Spleen (tissue), 11 donors: ENCODE results near the gene ZNF385D. TPM values are rescaled to one million over a fixed set of nuclear protein-coding genes. Genes with fewer than 3 reads are reported as not detected.
A peak's percentile ranks its signal among the peaks of the same experiment; 100 is the strongest.

ENCODE experiments used
- DNase-seq: peaks from one replicate; pipeline ENCODE4 v3.0.0-alpha.2; 2020
- H3K27ac ChIP-seq, 8 donors: fragments of 200-600 bp; sonication (generic) in 7 of 8; 1 replicate in 4 of 8; 2 replicates in 4 of 8; pipeline versions ENCODE4 v1.5.0 to v1.8.0; 2016 to 2021; ENCODE audit warnings: inconsistent platforms in 4 of 8, mild to moderate bottlenecking in 4 of 8, moderate library complexity in 1 of 8
- H3K27me3 ChIP-seq, 7 donors: fragments of 200-600 bp; sonication (generic) in 6 of 7; replicated peaks in 1 of 7; 1 replicate in 4 of 7; 2 replicates in 3 of 7; pipeline versions ENCODE4 v1.5.0 to v1.8.0; 2016 to 2021; ENCODE audit warnings: inconsistent platforms in 3 of 7, mild to moderate bottlenecking in 1 of 7
- H3K36me3 ChIP-seq, 6 donors: fragments of 200-600 bp; sonication (generic) in 5 of 6; 1 replicate in 4 of 6; 2 replicates in 2 of 6; pipeline versions ENCODE4 v1.5.0 to v1.8.0; 2016 to 2021; ENCODE audit warnings: inconsistent platforms in 2 of 6
- H3K4me1 ChIP-seq, 6 donors: fragments of 200-600 bp; sonication (generic) in 5 of 6; 1 replicate in 3 of 6; 2 replicates in 3 of 6; pipeline versions ENCODE4 v1.5.0 to v1.8.0; 2016 to 2021; ENCODE audit warnings: inconsistent platforms in 3 of 6
- H3K4me3 ChIP-seq, 8 donors: fragments of 200-600 bp; sonication (generic) in 7 of 8; 1 replicate in 4 of 8; 2 replicates in 4 of 8; pipeline versions ENCODE4 v1.5.0 to v1.8.0; 2016 to 2021; ENCODE audit warnings: inconsistent platforms in 4 of 8, mild to moderate bottlenecking in 4 of 8, moderate library complexity in 2 of 8
- H3K9me3 ChIP-seq, 8 donors: fragments of 200-600 bp; sonication (generic) in 7 of 8; 1 replicate in 4 of 8; 2 replicates in 4 of 8; pipeline versions ENCODE4 v1.5.0 to v1.8.0; 2016 to 2021; ENCODE audit warnings: inconsistent platforms in 4 of 8
- POLR2A ChIP-seq, 3 donors: fragments of 450-650 bp; IDR thresholded peaks; one replicate each; pipeline ENCODE4 v1.5.1; 2017; ENCODE audit warnings: antibody characterized with exemption in 3 of 3, mild to moderate bottlenecking in 1 of 3
- POLR2AphosphoS5 ChIP-seq, 3 donors: sonication (generic); formaldehyde crosslinking; IDR thresholded peaks; one replicate each; pipeline ENCODE4 v1.5.1; 2017; ENCODE audit warnings: antibody characterized with exemption in 3 of 3
- WGBS, 5 donors: extraction: QIAGEN DNeasy Blood & Tissue Kit in 3 of 5; methylation state at CpG; one replicate each; pipeline versions ENCODE4 v1.1.5 to v1.1.7; 2013 to 2018; 5-methylcytosine and 5-hydroxymethylcytosine counted together
- intact Hi-C: fragments of 100-400 bp; cut with DNase I; formaldehyde crosslinking; loops from one replicate; pipeline ENCODE4 v1.15.0; 2023; ENCODE audit warnings: low total_unique reads
- polyA plus RNA-seq, 3 donors: library from polyadenylated mRNA; stranded (reverse); fragments of 200-250 nt; gene quantifications; one replicate each; pipeline ENCODE4 v1.2.1, GENCODE V29; 2013
- total RNA-seq, 7 donors: library from RNA; depleted of rRNA in 3 of 7; stranded (reverse); fragments of >200 nt in 3 of 7; fragmentation: NEBNext Ultra II Directional in 4 of 7; extraction: Animal tissue kit (Norgen Biotek cat#: 25700) in 4 of 7; gene quantifications; one replicate each; pipeline versions ENCODE4 v1.1.0 to v1.2.1, GENCODE V29; 2016 to 2021
- TF ChIP-seq, protein P1 (sequence below), 11 experiments: fragments of 200-600 bp in 7 of 11; fragments of 450-650 bp in 4 of 11; sonication (generic) in 4 of 11; IDR thresholded peaks in 8 of 11; conservative IDR thresholded peaks in 3 of 11; 1 replicate in 7 of 11; 2 replicates in 4 of 11; pipeline versions ENCODE4 v1.4.0 to v1.8.0; 2016 to 2021; ENCODE audit warnings: antibody characterized with exemption in 11 of 11, inconsistent platforms in 4 of 11, mild to moderate bottlenecking in 1 of 11
- donor health status: healthy with polysubstance abuse.
- donor health status: DM: no; HTN: no; CAD: no; lungs with moderate emphysema.
- donor health status: DM: no; HTN: no; CAD: no.
- donor health status: Bipolar disorder and iron deficiency.
- donor health status: healthy.
- donor health status: DM: no; HTN: no; CAD: no.
- donor health status: DM: yes; HTN: yes; CAD: no.

ZNF385D gene
- total and polyA plus RNA-seq, 10 donors = 0.05 to 3.2 (median 0.70) TPM

DNA sequence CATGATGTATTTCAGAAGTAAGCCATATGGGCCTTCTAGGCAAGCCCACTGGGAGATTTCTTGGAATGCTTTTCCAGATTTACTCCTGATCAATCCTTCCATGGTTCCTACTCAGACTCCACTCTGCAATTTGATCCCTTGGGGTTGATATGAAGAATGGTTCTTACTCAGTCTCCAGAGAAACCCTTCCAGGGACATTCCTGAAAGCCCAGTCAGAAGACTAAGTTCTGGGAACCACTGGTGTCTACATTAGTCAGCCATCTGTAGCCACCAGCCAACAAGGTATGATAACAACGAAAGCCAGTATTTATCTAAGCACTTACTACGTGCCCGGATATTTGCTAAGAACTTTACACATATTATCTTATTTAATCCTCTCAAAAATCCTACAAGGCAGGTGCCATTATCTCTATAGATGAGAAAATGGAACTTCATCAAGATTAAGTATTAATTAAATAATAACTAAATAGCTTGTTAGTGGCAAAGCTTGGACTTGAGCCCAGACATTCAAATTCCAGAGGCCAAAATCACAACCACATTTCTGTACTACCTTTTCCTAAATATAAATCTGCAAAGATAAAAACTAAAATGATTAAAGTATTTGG lies 32.7 kb downstream of the ZNF385D start:
- peaks cover 0 to 35% (median 13%) of the 10 kb centered on the region in 8 donors for H3K9me3 ChIP-seq
- no peaks in the 10 kb centered on the region for H3K27me3 ChIP-seq
- TF ChIP-seq POLR2AphosphoS5 (IDR thresholded peaks at IDR 0.05) (no peak), POLR2A (IDR thresholded peaks at IDR 0.05) (no peak)
- TF ChIP-seq, protein P1, sequence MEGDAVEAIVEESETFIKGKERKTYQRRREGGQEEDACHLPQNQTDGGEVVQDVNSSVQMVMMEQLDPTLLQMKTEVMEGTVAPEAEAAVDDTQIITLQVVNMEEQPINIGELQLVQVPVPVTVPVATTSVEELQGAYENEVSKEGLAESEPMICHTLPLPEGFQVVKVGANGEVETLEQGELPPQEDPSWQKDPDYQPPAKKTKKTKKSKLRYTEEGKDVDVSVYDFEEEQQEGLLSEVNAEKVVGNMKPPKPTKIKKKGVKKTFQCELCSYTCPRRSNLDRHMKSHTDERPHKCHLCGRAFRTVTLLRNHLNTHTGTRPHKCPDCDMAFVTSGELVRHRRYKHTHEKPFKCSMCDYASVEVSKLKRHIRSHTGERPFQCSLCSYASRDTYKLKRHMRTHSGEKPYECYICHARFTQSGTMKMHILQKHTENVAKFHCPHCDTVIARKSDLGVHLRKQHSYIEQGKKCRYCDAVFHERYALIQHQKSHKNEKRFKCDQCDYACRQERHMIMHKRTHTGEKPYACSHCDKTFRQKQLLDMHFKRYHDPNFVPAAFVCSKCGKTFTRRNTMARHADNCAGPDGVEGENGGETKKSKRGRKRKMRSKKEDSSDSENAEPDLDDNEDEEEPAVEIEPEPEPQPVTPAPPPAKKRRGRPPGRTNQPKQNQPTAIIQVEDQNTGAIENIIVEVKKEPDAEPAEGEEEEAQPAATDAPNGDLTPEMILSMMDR (IDR thresholded peaks at IDR 0.05 in 8 of 11, conservative IDR thresholded peaks at IDR 0.05 in 3 of 11) = no peak
- DNase-seq = no peak
- H3K36me3 ChIP-seq = no peaks in the 10 kb centered on the region
- H3K27ac ChIP-seq = no peak overlapping the region
- intact Hi-C loops = no loop called here
- WGBS, 5 donors = 85 to 97% (median 93%) methylated on average over 3 of the region's 3 CpGs
- no peaks in the 10 kb centered on the region for H3K4me1 ChIP-seq
- H3K4me3 ChIP-seq = no peak overlapping the region

DNA sequence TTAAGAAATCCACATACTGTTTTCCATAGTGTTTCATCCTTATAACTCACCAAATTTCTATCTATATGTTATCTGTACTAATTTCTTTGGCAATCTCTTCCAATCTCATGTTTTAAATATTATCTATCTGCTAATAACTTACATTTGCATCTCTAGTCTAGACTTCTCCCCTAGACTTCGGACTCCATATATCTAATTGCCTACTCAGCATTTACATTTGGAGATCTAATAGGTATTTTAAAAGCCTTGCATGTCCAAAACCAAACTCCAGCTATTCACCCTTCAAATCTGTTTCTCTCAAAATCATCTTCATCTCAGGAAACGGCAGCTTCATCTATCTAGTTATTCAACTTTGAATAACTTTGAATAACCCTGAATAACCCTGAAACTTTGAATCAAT lies 35.3 kb downstream of the ZNF385D start:
- TF ChIP-seq POLR2AphosphoS5 (IDR thresholded peaks at IDR 0.05) = no peak
- TF ChIP-seq, protein P1 (IDR thresholded peaks at IDR 0.05 in 8 of 11, conservative IDR thresholded peaks at IDR 0.05 in 3 of 11) = no peak
- TF ChIP-seq POLR2A (IDR thresholded peaks at IDR 0.05) = no peak
- 38 to 88% (median 61%) methylated on average over 2 of the region's 2 CpGs for WGBS, 5 donors
- intact Hi-C loops = no loop called here
- Histone ChIP-seq H3K9me3 (peaks cover 0 to 33% (median 7%) of the 10 kb centered on the region in 8 donors), H3K4me3 (no peak overlapping the region), H3K4me1 (no peaks in the 10 kb centered on the region), H3K27ac (no peak overlapping the region), H3K27me3 (no peaks in the 10 kb centered on the region), H3K36me3 (no peaks in the 10 kb centered on the region)
- no peak for DNase-seq

DNA sequence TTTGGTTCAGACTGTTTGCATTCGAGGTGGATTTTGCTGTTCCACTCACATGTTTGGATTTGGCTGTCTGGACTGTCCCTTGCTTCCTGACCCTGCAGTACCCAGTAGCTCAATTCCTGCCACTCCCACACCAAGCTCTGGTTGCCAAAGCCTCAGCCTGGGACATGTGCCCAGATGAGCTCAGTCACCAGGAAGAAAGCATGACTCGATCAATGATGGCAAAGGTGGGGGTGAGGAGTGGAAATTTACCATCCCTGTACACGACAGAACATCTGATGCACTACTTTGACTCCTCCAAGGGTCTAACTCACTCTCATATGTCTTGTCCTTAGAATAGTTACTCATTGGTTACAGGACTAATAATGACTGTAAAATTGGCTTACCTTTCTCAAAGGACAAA lies 45.2 kb downstream of the ZNF385D start:
- no peak overlapping the region for H3K4me3 ChIP-seq
- 36 to 66% (median 43%) methylated on average over 3 of the region's 3 CpGs for WGBS, 5 donors
- H3K27me3 ChIP-seq = no peaks in the 10 kb centered on the region
- no peak for DNase-seq
- intact Hi-C loops = no loop called here
- TF ChIP-seq POLR2A (IDR thresholded peaks at IDR 0.05) (no peak), POLR2AphosphoS5 (IDR thresholded peaks at IDR 0.05) (peak in 1 of 3 donors; percentile 36)
- H3K36me3 ChIP-seq = no peaks in the 10 kb centered on the region
- no peak overlapping the region for H3K27ac ChIP-seq
- peaks cover 0 to 26% (median 8%) of the 10 kb centered on the region in 8 donors for H3K9me3 ChIP-seq
- H3K4me1 ChIP-seq = no peaks in the 10 kb centered on the region

DNA sequence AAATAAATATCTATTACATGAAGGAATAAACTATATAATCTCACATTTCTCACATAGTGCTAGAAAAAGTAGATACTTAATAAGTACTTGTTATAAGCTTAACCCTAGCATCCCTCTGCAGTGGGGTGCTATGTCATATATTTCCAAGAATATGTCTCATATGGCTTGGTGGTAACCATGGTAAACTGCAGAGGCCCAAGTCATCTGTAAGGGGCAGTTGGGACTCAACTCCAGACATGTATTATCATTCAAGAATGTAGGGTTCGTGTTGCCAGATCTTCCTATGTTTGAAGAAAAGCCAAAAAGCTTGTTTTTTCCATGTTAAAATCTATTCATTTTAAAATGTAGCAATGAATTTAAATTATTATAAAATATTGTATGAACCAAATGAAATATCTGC lies 46.2 kb downstream of the ZNF385D start:
- Histone ChIP-seq H3K27ac (no peak overlapping the region), H3K9me3 (peaks cover 0 to 26% (median 8%) of the 10 kb centered on the region in 8 donors), H3K4me1 (no peaks in the 10 kb centered on the region), H3K4me3 (no peak overlapping the region), H3K36me3 (no peaks in the 10 kb centered on the region), H3K27me3 (no peaks in the 10 kb centered on the region)
- TF ChIP-seq, protein P1 (IDR thresholded peaks at IDR 0.05 in 8 of 11, conservative IDR thresholded peaks at IDR 0.05 in 3 of 11) = no peak
- TF ChIP-seq POLR2AphosphoS5 (IDR thresholded peaks at IDR 0.05) (no peak), POLR2A (IDR thresholded peaks at IDR 0.05) (no peak)
- WGBS, 5 donors = 68 to 84% (median 74%) methylated on average over 1 of the region's 1 CpG
- DNase-seq = no peak
- intact Hi-C loops = no loop called here
